HepG2 (cell line): ENCODE results near the gene MX2. TPM values are rescaled to one million over a fixed set of nuclear protein-coding genes. Genes with fewer than 3 reads are reported as not detected.

ENCODE experiments used
- BCL6 ChIP-seq: IDR thresholded peaks from 2 replicates; pipeline ENCODE4 v1.6.1; 2016; ENCODE audit warnings: missing genetic modification reagents, missing compliant biosample characterization
- CENPX ChIP-seq: sonication (generic); formaldehyde crosslinking; IDR thresholded peaks from 2 replicates; pipeline ENCODE4 v1.9.0; 2021; ENCODE audit warnings: mild to moderate bottlenecking, missing genetic modification reagents, moderate library complexity
- GATAD2A ChIP-seq: IDR thresholded peaks from 2 replicates; pipeline ENCODE4 v1.6.1; 2016
- ISL2 ChIP-seq: sonication (generic); formaldehyde crosslinking; IDR thresholded peaks from 2 replicates; pipeline ENCODE4 v1.5.0; 2020; ENCODE audit warnings: missing genetic modification reagents
- MTF2 ChIP-seq: sonication (generic); formaldehyde crosslinking; IDR thresholded peaks from 2 replicates; pipeline ENCODE4 v1.5.0; 2020; ENCODE audit warnings: missing genetic modification reagents, borderline replicate concordance
- NBN ChIP-seq: fragments of 450-650 bp; conservative IDR thresholded peaks from 2 replicates; pipeline ENCODE4 v1.6.1; 2017
- TARDBP ChIP-seq: sonication (generic); formaldehyde crosslinking; IDR thresholded peaks from 2 replicates; pipeline ENCODE4 v1.8.0; 2022; ENCODE audit warnings: mild to moderate bottlenecking, missing genetic modification reagents
- ZKSCAN8 ChIP-seq: IDR thresholded peaks from 2 replicates; pipeline ENCODE4 v1.6.1; 2016; ENCODE audit warnings: borderline replicate concordance, missing genetic modification reagents, missing compliant biosample characterization
- ZNF143 ChIP-seq: sonication (generic); formaldehyde crosslinking; IDR thresholded peaks from 2 replicates; pipeline ENCODE4 v1.4.0; 2020; ENCODE audit warnings: missing genetic modification reagents
- ZNF180 ChIP-seq: sonication (generic); formaldehyde crosslinking; IDR thresholded peaks from 2 replicates; pipeline ENCODE4 v1.4.0; 2020; ENCODE audit warnings: low read depth, missing genetic modification reagents, borderline replicate concordance
- ZNF3 ChIP-seq: IDR thresholded peaks from 2 replicates; pipeline ENCODE4 v1.7.0; 2017; ENCODE audit warnings: inconsistent platforms
- ZNF605 ChIP-seq: sonication (generic); formaldehyde crosslinking; IDR thresholded peaks from 2 replicates; pipeline ENCODE4 v1.8.0; 2022; ENCODE audit warnings: mild to moderate bottlenecking, missing genetic modification reagents
- ZNF772 ChIP-seq: sonication (generic); formaldehyde crosslinking; IDR thresholded peaks from 2 replicates; pipeline ENCODE4 v1.5.0; 2020; ENCODE audit warnings: mild to moderate bottlenecking, missing genetic modification reagents
- polyA plus RNA-seq, 8 experiments: library from polyadenylated mRNA; depleted of rRNA in 3 of 8; stranded (reverse) in 7 of 8; unstranded in 1 of 8; fragments of >200 nt; fragmentation: Illumina TruSeq in 4 of 8; extraction: Trizol in 4 of 8; gene quantifications; 2 replicates each; pipeline versions ENCODE4 v1.2.1 to v1.2.3, GENCODE V29; 2011 to 2016; ENCODE audit warnings: low read depth in 4 of 8, missing spikeins in 1 of 8, mixed read lengths in 1 of 8; ENCODE audit not compliant: insufficient read depth in 1 of 8
- total RNA-seq, 5 experiments: library from RNA; depleted of rRNA; stranded (reverse); fragments of >200 nt; fragmentation: Illumina TruSeq; extraction: Trizol; gene quantifications; 2 replicates each; pipeline ENCODE4 v1.2.3, GENCODE V29; 2016; ENCODE audit warnings: low read depth in 1 of 5
- TF ChIP-seq, protein P1 (sequence below): sonication (generic); formaldehyde crosslinking; IDR thresholded peaks from 2 replicates; pipeline ENCODE4 v1.4.0; 2020; ENCODE audit warnings: missing genetic modification reagents, borderline replicate concordance
- TF ChIP-seq, protein P2 (sequence below): sonication (generic); formaldehyde crosslinking; IDR thresholded peaks from 2 replicates; pipeline ENCODE4 v1.5.0; 2020; ENCODE audit warnings: mild to moderate bottlenecking, missing genetic modification reagents
- TF ChIP-seq, protein P3 (sequence below): sonication (generic); formaldehyde crosslinking; IDR thresholded peaks from 2 replicates; pipeline ENCODE4 v1.8.1; 2023; ENCODE audit warnings: mild to moderate bottlenecking, inconsistent platforms, moderate library complexity, missing genetic modification reagents, borderline replicate concordance
- TF ChIP-seq, protein P4 (sequence below): sonication (generic); formaldehyde crosslinking; conservative IDR thresholded peaks from 2 replicates; pipeline ENCODE4 v1.4.0; 2020; ENCODE audit warnings: missing genetic modification reagents
- TF ChIP-seq, protein P5 (sequence below): sonication (generic); formaldehyde crosslinking; IDR thresholded peaks from 2 replicates; pipeline ENCODE4 v1.4.0; 2020; ENCODE audit warnings: missing genetic modification reagents

MX2 gene
- total and polyA plus RNA-seq, 2 of the 13 experiments (the other 11 are each of a cell fraction or from before 2014, with no cell fraction given) = 24.0 to 35.7 TPM

DNA sequence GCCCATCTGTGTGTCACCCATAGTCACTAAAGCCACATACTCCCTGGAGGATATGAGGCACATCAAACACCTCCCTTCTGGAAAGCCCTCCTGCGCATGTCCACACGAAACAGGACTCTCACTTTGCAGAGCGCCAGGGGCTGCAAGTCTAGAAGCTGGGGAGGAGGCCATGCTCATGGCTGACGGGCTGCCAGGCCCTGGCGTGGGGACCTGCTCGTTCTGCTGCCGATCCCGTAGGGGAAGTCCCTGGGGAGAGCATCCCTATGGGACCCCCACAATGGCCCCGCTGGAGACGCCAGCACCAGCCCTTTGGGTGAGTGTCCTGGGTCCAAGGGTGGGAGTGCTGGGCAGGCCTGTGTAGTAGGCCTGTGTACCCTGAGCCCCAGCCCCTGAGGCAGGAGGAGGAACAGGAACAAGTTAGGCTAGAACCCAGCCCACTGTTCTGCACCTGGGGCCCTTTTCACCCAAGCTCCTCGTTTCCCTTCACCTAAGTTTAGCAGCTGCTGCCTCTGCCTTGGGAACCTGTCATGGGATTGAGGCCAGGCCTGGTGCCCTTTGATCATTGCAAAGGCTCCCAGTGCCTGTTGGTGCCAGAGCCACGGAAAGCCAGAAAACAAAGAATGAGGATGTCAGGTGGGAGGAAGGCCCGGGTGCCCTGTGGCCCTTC is 35.3 kb upstream of the MX2 start (continued):
- TF ChIP-seq, protein P1, sequence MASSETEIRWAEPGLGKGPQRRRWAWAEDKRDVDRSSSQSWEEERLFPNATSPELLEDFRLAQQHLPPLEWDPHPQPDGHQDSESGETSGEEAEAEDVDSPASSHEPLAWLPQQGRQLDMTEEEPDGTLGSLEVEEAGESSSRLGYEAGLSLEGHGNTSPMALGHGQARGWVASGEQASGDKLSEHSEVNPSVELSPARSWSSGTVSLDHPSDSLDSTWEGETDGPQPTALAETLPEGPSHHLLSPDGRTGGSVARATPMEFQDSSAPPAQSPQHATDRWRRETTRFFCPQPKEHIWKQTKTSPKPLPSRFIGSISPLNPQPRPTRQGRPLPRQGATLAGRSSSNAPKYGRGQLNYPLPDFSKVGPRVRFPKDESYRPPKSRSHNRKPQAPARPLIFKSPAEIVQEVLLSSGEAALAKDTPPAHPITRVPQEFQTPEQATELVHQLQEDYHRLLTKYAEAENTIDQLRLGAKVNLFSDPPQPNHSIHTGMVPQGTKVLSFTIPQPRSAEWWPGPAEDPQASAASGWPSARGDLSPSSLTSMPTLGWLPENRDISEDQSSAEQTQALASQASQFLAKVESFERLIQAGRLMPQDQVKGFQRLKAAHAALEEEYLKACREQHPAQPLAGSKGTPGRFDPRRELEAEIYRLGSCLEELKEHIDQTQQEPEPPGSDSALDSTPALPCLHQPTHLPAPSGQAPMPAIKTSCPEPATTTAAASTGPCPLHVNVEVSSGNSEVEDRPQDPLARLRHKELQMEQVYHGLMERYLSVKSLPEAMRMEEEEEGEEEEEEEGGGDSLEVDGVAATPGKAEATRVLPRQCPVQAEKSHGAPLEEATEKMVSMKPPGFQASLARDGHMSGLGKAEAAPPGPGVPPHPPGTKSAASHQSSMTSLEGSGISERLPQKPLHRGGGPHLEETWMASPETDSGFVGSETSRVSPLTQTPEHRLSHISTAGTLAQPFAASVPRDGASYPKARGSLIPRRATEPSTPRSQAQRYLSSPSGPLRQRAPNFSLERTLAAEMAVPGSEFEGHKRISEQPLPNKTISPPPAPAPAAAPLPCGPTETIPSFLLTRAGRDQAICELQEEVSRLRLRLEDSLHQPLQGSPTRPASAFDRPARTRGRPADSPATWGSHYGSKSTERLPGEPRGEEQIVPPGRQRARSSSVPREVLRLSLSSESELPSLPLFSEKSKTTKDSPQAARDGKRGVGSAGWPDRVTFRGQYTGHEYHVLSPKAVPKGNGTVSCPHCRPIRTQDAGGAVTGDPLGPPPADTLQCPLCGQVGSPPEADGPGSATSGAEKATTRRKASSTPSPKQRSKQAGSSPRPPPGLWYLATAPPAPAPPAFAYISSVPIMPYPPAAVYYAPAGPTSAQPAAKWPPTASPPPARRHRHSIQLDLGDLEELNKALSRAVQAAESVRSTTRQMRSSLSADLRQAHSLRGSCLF = no peak
- TF ChIP-seq, protein P2, sequence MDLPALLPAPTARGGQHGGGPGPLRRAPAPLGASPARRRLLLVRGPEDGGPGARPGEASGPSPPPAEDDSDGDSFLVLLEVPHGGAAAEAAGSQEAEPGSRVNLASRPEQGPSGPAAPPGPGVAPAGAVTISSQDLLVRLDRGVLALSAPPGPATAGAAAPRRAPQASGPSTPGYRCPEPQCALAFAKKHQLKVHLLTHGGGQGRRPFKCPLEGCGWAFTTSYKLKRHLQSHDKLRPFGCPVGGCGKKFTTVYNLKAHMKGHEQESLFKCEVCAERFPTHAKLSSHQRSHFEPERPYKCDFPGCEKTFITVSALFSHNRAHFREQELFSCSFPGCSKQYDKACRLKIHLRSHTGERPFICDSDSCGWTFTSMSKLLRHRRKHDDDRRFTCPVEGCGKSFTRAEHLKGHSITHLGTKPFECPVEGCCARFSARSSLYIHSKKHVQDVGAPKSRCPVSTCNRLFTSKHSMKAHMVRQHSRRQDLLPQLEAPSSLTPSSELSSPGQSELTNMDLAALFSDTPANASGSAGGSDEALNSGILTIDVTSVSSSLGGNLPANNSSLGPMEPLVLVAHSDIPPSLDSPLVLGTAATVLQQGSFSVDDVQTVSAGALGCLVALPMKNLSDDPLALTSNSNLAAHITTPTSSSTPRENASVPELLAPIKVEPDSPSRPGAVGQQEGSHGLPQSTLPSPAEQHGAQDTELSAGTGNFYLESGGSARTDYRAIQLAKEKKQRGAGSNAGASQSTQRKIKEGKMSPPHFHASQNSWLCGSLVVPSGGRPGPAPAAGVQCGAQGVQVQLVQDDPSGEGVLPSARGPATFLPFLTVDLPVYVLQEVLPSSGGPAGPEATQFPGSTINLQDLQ (CRISPR knock-in tag) = no peak
- TF ChIP-seq, protein P3, sequence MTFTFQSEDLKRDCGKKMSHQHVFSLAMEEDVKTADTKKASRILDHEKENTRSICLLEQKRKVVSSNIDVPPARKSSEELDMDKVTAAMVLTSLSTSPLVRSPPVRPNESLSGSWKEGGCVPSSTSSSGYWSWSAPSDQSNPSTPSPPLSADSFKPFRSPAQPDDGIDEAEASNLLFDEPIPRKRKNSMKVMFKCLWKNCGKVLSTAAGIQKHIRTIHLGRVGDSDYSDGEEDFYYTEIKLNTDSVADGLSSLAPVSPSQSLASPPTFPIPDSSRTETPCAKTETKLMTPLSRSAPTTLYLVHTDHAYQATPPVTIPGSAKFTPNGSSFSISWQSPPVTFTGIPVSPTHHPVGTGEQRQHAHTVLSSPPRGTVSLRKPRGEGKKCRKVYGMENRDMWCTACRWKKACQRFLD (CRISPR knock-in tag) = no peak
- TF ChIP-seq NBN (no peak), ZNF180 (CRISPR knock-in tag) (no peak), ZKSCAN8 (CRISPR knock-in tag) (no peak), CENPX (CRISPR knock-in tag) (no peak), ZNF772 (CRISPR knock-in tag) (0 out of 2 replicates have a peak, but pooled peaks have one; percentile 28), ISL2 (no peak), GATAD2A (CRISPR knock-in tag) (0 out of 2 replicates have a peak, but pooled peaks have one; percentile 18), ZNF3 (CRISPR knock-in tag) (no peak), ZNF143 (CRISPR knock-in tag) (no peak), ZNF605 (no peak), MTF2 (CRISPR knock-in tag) (no peak), BCL6 (CRISPR knock-in tag) (0 out of 2 replicates have a peak, but pooled peaks have one; percentile 8), TARDBP (CRISPR knock-in tag) (no peak)
- TF ChIP-seq, protein P4, sequence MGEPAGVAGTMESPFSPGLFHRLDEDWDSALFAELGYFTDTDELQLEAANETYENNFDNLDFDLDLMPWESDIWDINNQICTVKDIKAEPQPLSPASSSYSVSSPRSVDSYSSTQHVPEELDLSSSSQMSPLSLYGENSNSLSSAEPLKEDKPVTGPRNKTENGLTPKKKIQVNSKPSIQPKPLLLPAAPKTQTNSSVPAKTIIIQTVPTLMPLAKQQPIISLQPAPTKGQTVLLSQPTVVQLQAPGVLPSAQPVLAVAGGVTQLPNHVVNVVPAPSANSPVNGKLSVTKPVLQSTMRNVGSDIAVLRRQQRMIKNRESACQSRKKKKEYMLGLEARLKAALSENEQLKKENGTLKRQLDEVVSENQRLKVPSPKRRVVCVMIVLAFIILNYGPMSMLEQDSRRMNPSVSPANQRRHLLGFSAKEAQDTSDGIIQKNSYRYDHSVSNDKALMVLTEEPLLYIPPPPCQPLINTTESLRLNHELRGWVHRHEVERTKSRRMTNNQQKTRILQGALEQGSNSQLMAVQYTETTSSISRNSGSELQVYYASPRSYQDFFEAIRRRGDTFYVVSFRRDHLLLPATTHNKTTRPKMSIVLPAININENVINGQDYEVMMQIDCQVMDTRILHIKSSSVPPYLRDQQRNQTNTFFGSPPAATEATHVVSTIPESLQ (CRISPR knock-in tag) = no peak
- TF ChIP-seq, protein P5, sequence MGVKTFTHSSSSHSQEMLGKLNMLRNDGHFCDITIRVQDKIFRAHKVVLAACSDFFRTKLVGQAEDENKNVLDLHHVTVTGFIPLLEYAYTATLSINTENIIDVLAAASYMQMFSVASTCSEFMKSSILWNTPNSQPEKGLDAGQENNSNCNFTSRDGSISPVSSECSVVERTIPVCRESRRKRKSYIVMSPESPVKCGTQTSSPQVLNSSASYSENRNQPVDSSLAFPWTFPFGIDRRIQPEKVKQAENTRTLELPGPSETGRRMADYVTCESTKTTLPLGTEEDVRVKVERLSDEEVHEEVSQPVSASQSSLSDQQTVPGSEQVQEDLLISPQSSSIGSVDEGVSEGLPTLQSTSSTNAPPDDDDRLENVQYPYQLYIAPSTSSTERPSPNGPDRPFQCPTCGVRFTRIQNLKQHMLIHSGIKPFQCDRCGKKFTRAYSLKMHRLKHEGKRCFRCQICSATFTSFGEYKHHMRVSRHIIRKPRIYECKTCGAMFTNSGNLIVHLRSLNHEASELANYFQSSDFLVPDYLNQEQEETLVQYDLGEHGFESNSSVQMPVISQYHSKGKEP (CRISPR knock-in tag) = no peak
